GM13976 (cell line): ENCODE results near the gene PPEF1.
"Not testable (repeated sequence)": the region's sequence is repeated elsewhere in the genome, so short reads cannot be mapped to it uniquely, and the experiment has no call there.

Experiments
- DNase-seq: peaks from one replicate; pipeline ENCODE4 v3.0.0; 2012; ENCODE audit warnings: low spot score
- in situ Hi-C: fragments of 300-500 bp; cut with MboI; formaldehyde crosslinking; loops from one replicate; pipeline ENCODE4 v1.12.0; 2022; ENCODE audit warnings: low sequenced_read_pairs, mixed read lengths, inconsistent platforms; ENCODE audit not compliant: unreplicated experiment
- TF ChIP-seq, protein P1 (sequence below): IDR thresholded peaks from 2 replicates; pipeline ENCODE4 v1.5.1; 2012; ENCODE audit warnings: borderline replicate concordance, mild to moderate bottlenecking; ENCODE audit not compliant: insufficient read depth; ENCODE audit errors: extremely low read depth, missing control alignments, control extremely low read depth

PPEF1 gene

DNA sequence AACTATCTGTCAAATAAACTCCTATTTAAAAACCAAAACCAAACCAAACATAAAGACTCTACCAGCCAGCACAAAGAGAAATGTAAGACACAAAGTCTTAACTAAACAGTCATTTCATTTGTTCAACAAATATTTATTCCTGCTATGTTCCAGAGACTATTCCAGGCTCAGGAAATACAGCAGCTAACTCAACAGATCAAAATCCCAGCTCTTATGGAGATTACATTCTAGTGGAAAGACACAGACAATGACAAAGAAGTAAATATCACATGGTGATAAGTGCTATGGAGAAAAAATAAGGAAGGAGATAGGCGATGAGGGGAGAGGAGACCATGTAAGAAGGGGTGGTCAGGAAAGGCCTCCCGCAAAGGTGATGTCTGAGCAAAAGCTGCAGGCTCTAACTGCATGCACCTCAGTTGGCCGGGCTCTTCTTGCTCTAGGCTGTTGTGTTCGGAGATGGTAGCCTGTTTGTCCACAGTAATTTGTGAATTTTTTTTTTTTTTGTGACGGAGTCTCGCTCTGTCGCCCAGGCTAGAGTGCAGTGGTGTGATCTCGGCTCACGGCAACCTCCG lies 15.1 kb downstream of the PPEF1 start:
- in situ Hi-C loops: no loop called here
- TF ChIP-seq, protein P1, sequence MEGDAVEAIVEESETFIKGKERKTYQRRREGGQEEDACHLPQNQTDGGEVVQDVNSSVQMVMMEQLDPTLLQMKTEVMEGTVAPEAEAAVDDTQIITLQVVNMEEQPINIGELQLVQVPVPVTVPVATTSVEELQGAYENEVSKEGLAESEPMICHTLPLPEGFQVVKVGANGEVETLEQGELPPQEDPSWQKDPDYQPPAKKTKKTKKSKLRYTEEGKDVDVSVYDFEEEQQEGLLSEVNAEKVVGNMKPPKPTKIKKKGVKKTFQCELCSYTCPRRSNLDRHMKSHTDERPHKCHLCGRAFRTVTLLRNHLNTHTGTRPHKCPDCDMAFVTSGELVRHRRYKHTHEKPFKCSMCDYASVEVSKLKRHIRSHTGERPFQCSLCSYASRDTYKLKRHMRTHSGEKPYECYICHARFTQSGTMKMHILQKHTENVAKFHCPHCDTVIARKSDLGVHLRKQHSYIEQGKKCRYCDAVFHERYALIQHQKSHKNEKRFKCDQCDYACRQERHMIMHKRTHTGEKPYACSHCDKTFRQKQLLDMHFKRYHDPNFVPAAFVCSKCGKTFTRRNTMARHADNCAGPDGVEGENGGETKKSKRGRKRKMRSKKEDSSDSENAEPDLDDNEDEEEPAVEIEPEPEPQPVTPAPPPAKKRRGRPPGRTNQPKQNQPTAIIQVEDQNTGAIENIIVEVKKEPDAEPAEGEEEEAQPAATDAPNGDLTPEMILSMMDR: no peak
- DNase-seq: no peak

DNA sequence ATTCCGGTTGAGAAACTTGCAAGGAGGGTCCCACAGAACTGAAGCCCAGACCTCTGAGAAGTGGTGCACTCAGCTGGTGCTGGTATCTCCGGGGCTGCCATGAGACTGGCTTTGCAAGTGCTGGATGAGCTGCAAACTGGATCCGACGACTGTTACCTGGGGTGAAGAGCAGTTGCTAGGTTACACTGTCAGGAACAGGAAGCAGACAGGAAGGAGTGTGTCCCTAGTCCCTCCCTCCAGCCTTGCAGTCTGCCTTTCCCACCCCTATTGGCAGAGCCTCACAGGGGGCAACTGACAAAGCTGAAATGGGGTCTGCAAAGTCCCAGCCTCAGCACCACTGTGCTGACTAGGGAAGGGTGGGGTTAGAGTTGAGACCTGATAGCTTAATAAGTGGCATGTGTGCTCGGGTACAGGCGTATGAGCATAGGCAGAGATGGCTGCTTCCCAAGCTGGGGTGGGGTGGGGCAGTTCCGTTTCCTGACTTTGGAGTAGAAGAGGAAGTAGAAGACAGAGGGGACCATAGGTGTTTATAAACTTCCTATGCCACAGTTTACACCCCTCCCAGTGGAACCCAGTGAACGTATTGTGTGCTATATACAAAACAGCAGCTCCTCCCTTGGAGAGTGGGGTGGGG lies 18.0 kb downstream of the PPEF1 start:
- in situ Hi-C loops: no loop called here
- no peak for DNase-seq
- TF ChIP-seq, protein P1: no peak

DNA sequence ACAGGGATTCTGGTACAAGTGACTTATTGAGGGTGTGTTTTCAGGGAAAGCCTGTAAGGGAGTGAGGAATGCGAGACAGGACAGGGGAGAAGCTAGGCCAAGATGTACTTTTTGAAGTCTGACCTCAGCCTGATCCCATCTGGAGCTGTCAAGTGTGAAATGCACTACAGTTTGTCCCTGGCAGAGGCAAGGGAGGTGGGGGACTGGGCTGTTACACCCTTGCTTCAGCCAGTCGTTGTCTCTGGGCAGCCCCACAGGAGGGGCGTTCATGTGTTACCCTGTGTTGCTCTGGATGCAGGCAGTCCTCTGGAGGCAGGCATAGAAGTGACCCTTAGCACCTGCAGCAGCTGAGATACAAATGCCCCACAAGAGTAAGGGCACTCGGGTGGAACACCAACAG lies 25.8 kb downstream of the PPEF1 start:
- TF ChIP-seq, protein P1: no peak
- in situ Hi-C loops: no loop called here
- no peak for DNase-seq

DNA sequence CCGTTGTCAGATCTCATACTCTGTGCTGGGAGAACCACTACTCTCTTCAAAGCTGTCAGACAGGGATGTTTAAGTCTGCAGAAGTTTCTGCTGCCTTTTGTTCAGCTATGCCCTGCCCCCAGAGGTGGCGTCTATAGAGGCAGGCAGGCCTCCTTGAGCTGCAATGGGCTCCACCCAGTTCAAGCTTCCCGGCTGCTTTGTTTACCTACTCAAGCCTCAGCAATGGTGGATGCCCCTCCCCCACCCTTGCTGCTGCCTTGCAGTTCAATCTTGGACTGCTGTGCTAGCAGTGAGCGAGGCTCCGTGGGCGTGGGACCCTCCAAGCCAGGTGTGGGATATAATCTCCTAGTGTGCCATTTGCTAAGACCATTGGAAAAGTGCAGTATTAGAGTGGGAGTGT lies 32.2 kb downstream of the PPEF1 start:
- DNase-seq, in situ Hi-C loops: not testable (repeated sequence)

DNA sequence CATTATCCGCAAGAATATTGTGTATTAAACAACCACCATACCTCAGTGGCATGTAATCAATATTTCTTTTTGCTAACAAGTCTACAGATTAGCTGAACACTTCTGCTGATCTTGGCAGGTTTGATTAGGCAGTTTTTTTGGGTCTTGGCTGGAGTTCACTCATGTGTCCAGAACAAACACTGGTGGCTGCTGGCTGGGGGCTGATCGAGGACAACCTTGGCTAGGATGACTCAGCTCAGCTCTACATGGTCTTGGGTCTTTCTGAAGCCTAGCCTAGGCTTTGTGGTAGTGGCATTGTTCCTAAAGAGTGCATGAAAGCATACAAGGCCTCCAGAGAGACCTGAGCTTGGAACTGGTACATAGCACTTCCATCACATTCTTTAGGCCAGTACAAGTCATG lies 41.1 kb downstream of the PPEF1 start:
- in situ Hi-C loops: no loop called here
- TF ChIP-seq, protein P1: no peak
- DNase-seq: no peak

DNA sequence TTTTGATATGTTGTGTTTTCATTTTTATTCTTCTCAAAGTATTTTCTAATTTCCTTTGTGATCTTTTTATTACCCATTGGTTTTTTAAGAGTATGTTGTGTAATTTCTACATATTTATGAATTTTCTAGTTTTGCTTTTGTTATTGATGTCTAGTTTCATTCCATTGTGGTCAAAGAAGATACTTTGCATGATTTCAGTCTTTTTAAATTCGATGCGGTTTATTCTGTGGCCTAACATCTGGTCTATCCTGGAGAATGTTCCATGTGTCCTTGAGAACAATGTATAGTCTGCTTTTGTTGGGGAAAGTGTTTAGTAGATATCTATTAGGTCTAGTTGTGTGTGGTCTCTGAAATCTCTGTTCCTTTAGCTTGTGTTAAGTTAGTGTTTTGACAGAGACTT lies 46.2 kb downstream of the PPEF1 start:
- in situ Hi-C loops: no loop called here
- TF ChIP-seq, protein P1: no peak
- DNase-seq: no peak

DNA sequence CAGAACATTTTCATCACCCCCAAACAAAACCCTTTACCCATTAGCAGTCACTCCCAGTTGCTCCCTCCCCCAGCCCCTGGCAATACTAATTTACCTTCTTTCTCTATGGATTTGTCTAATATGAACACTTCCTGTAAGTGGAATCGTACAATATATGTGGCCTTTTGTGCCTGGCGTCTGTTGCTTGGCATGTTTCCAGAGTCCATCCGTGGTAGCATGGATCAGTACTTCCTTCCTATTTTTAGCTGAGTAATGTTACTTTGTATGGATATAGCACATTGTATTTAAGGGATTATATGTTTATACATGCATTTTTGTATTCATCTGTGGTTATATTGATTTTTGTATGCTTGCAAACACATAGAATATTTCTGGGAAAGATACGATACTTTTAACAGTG lies 48.2 kb downstream of the PPEF1 start:
- no peak for DNase-seq
- in situ Hi-C loops: no loop called here
- TF ChIP-seq, protein P1: no peak
